DMS 273 (cell line): ENCODE results near the gene PLXNA3.

Source experiments
- DNase-seq: peaks from one replicate; lab custom pipeline; 2025; ENCODE audit not compliant: unreplicated experiment; lab: John Stamatoyannopoulos, UW

PLXNA3 gene

DNA sequence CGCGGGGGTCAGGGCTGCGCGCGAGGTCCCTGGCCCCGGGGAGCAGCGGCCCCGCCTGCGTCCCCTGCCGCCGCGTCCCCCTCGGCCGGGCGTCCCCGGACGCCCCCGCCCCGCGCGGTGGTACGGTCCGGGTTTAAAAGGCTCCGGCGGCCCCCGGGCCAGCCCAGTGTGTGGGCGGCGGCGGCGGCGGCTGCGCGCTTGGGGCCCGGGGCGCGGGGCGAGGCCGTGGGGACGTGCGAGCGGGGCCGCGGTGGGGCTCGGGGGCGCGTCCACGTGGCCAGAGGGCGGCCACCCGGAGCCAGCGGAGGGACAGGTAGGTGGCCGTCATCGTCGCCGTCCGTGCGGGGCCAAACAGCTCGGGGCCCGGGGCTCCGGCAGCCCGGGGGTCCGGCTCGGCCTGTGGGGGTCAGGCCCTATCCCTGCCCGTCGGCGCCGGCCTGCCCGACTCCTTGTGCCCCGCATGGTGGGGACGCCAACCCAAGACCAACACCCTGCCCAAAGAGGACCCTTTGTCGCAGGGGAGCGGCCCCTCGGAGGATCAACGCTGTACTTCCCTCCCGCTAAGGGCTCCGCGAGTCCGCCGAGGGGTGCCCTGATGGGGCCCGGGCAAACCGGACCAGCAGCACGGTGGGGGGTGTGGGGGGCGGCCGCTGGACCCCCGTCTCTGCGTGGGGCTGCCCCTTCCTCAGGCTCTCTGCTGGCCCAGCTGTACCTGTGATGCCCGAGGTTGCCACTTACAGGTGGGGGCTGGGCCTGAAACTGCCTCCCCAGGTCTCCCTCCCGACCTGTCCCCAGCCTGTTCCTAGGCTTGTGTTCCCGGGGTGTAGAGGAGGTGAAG lies at the start of gene PLXNA3:
PLXNA3 (plus strand) TSS at position 166 of the 838 bp plus-strand sequence. CDS start 1,903 bp downstream, outside the sequence.
- peak; percentile 70 for DNase-seq

DNA sequence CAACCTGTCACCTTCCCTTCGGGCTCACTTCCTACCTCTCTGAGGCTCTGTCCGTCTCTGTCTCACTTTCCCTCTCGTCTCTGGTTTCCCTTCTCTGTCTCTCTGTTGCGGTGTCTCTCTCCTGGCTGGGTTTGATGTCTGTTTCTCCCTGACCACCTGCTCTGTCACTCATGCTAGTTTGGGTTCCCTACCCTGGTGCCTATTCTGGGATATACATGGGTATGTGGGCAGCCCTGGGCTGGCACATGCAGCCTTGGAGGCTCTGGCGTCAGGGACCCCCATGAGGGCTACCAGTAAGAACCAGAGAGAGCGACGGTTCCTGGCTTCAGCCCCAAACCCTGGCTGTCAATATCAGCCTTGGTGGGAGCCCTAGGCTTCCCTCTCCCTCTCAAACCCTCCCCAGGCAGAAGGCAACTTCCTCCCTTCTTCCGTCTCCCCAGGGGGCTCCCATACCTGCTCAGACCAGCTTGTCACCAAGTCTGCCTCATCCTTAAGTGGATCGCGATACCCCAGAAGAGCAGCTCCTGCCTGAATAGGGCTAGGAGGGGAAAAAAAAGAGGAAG lies 49.3 kb upstream of the PLXNA3 start:
- DNase-seq: no peak

DNA sequence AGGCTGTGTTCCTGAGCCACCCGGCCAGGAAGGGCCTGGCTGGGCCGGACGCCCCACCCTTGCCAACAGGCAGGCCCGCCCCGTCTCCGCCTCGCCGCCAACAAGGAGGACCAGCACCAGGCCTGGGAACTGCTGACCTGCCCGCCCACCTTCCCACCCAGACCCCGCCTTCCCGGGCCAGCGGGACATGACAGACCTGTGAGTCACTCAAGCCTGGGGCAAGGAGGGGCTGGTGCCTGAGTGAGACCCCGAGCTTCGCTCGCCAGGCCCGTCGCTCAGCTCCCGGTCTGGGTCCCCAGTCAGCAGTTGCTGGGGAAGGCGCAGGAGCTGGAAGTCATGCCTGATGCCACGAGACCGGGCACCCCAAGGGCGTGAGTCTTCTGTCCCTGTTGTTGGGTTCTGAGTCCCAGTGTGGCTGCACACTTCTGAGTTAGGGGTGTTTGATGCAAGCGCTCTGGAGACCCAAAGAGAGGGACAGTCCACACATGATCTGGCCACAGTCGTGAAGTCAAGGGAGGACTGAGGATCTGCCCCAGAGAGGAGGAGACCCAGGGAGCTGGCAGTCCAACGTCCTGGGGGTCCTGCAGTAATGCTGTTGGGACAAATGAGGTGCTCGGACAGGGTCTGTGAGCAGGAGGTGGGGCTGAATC lies 48.7 kb upstream of the PLXNA3 start, which contains the start of gene DNASE1L1:
DNASE1L1 (minus strand) TSS at position 33 of the 650 bp plus-strand sequence. CDS start 3,686 bp downstream, outside the sequence.
- no peak for DNase-seq

DNA sequence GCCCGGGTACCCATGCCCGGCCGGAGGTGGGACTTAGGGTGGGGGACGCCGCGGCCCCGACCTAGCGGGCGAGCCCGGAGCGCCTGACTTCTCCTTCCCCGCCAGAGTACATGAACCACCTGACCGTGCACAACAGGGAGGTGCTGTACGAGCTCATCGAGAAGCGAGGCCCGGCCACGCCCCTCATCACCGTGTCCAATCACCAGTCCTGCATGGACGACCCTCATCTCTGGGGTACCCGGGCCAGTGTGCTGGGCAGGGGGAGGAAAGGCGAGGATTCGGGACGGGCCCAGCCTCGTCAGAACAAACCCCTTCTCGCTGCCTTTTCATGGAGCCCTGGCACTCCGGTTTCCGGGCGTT lies 46.1 kb upstream of the PLXNA3 start:
- DNase-seq: peak; percentile 74

DNA sequence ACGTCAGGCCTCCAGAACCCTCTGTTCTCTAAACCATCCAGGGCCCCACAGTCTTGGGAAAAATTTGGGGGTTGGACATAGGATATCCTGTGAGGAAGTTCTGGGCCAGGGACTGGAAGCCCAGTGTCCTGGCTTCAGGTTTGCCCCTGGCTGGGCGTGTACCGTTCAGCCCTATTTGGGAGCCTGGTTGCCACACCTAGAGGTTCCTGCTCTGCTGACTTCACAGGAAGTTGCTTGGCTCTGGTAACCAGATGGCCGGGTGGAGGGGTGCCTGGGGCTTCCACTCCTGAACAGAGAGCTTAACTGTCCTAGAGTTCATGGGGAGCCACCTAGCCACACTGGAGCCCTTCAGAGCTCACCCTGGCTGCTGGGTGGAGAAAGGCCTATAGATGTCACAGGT lies 45.6 kb upstream of the PLXNA3 start:
- DNase-seq: no peak

DNA sequence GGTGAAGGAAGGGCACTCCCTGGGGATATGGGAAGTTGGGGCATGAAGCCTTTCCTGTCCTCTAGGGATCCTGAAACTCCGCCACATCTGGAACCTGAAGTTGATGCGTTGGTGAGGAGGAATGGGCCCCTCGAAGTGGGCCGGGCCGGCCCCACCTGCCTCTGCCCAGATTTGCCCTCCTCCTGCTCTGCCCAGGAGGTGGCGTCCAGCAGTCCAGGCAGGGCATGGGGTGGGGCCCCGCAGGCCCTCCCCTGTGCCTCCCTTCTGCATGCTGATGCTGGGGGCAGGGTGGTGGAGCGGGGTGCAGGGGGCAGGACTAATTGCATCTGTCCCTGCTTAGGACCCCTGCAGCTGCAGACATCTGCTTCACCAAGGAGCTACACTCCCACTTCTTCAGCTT lies 44.9 kb upstream of the PLXNA3 start:
- no peak for DNase-seq

DNA sequence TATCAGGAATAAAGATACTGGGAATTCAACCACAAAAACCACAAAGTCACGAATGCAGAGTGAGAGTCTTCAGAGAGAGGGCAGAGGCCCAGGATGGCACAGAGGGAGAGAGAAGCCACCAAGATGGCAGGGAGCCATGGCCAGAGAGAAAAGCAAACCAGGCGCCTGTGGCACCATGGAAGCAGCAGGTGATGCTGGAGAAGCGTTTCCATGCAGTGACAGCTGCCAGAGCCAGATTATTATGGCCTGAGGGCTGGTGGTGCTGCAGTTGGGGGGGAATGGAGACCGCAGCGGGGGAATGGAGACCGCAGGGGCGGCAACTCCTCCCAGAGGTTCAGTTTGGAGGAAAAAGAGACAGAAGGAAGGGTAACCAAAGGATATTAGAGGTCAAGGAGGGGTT lies 40.9 kb upstream of the PLXNA3 start:
- no peak for DNase-seq

DNA sequence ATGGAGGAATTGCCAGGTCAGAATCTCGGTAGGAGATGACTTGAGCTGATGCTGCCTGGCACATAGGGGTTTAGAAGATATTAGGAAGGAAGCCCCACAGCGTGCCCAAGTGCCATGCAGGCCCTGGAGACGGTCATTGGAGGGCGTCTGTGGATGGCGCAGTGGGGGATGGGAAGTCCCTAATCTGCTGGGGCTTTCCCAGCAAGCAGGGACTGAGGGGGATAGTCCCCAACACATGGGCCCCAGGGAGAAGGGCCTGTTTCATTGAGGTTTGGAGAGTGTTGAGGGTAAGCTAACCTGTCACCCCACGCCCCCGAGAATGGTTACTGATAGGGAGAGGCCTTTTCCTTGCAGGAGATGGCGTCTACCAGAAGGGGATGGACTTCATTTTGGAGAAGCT lies 38.9 kb upstream of the PLXNA3 start:
- DNase-seq: no peak

DNA sequence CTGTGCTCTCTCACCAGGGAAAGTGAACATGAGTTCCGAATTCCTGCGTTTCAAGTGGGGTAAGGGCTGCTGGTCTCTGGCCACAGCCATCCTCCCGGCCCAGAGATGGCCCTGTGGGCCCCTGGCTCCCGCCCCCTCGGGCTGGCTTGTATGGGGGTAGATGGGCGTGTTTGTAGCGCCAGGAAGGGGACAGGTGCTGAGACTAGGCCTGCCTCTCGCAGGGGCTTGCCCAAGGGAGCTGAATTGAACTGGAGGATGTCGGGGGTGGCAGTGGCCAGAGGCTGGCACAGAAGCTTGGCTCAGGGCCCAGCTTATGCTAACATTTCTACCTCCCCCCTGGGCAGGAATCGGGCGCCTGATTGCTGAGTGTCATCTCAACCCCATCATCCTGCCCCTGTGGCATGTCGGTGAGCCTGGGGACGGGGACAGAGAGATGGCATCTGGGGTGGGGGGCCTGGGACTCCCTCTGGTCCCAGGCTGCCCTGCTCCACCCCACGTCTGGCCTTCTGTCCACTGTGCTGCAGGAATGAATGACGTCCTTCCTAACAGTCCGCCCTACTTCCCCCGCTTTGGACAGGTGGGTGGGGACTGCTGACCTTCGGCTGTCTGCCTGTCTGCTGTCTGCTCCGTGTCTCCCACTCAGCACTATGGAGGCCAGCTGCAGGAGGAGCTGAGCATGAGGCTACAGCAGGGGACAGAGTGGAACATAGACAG lies 38.2 kb upstream of the PLXNA3 start:
- no peak for DNase-seq

DNA sequence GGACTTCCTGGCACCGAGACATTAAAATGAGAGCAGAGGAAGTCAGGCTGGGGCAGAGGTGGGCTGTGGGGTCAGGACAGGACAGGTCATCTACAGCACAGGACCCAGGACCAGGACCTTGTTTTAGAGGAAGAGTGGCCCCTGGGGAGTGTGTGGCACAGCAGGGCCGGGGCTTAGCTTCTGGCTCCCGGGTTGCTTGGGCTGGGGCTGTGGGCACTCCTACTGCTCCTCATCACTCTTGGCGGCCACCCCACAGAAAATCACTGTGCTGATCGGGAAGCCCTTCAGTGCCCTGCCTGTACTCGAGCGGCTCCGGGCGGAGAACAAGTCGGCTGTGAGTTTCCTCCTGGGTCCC lies 37.7 kb upstream of the PLXNA3 start:
- no peak for DNase-seq

DNA sequence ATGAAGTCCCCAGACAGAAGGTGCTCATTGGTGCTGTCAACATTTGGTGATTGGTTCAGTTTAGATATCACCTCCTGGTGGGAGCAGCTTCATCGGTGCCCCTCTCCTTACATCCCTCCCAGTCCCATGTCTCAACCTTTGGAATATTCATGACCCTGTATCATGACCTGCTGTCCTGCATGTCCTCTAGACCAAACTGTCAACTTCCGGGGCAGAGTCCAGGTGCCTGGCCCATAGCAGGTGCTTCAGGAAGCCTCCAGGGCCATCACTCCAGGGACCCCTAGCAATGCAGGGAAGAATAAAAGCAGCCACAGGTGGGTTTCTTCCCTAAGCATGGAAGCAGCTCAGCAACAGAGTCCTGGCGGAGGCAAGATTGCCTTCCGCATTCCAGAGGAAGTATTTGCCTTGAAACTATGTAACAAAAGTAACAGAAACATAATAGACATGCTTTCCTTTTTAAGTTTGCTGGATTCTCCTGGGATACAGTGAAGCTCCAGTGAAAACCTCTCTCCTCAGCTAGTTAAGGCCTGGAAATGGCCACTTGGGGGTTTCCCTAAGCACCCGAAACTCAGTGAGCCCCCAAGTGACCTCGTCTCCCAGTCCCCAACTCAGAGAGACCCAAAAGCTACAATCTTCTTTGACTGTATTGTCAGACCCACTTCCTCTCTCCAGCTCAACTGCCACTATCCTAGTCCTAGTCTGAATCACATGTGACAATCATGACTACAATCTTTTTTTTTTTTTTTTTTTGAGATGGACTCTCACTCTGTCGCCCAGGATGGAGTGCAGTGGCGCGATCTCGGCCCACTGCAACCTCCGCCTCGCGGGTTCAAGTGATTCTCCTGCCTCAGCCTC lies 30.9 kb upstream of the PLXNA3 start:
- no peak for DNase-seq

DNA sequence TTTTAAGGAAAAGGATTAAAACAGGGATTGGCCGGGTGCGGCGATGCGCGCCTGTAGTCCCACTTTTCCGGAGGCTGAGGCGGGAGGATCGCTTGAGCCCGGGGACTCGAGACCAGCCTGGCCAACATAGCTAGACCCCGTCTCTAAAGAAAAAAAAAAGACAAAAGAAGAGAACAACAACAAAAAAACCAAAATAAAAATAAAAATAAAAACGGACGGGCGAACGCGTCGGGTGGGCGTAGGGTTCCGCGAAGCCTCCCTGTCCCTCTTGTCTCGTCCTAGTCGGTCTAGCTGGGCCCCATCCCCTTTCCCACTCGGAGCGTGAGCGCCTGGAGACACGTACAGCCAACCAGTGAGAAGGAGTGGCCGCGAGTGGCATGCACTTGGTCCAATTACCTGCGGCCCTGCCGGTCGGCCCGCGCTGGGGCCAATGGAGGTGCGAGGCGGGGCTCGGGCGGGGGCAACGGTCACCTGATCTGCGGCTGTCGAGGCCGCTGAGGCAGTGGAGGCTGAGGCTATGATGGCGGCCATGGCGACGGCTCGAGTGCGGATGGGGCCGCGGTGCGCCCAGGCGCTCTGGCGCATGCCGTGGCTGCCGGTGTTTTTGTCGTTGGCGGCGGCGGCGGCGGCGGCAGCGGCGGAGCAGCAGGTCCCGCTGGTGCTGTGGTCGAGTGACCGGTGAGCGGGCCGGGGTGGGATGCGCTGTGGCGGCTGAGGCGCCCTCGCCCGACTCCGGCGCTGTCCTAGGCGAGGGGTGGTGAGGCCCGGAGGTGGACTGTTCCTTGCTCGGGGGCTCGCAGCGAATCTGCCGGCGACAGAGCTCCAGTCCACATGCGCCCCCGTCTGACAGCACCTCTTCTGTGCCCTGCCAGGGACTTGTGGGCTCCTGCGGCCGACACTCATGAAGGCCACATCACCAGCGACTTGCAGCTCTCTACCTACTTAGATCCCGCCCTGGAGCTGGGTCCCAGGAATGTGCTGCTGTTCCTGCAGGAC lies 29.6 kb upstream of the PLXNA3 start, which contains the start of gene ATP6AP1:
ATP6AP1 (plus strand) TSS at position 502 of the 996 bp plus-strand sequence; CDS start at position 518, 16 bp downstream.
- DNase-seq: peak; percentile 97

DNA sequence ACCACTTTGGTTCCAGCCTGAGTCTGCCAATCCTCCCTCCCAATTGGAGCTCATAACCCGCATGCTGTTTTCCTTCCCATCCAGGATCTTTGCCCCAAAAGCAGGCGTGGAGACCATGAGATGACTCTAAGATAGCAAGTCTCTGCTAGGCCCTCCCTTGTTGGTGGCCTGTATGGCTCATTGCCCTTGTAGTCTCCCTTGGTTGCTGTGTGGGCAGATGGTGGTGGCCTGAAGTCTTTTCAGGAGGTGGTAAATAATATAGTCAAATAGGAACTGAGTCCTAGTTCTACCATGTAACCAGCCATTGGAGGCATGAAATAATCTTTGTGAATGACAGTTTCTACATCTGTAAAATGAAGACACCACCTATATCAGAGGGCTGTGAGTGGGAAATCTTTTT lies 28.4 kb upstream of the PLXNA3 start:
- no peak for DNase-seq

DNA sequence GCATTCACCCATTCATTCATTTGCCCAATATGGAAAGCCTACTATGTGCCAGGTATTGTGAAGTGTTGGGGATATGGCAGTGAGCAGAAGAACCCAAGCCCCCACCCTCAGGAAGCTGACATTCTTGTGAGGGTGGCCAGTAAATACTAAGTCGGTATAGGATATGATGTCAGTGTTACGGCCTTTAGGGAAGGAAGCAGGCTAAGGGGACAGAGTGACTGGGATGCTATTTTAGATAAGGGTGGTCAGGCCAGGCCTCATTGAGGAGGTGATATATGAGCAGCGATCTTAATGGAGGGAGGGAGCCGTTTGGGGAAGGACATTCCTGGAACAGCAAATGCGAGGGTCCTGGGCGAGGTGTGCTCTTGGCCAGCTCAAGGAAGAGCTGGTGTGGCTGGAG lies 27.6 kb upstream of the PLXNA3 start:
- DNase-seq: no peak

DNA sequence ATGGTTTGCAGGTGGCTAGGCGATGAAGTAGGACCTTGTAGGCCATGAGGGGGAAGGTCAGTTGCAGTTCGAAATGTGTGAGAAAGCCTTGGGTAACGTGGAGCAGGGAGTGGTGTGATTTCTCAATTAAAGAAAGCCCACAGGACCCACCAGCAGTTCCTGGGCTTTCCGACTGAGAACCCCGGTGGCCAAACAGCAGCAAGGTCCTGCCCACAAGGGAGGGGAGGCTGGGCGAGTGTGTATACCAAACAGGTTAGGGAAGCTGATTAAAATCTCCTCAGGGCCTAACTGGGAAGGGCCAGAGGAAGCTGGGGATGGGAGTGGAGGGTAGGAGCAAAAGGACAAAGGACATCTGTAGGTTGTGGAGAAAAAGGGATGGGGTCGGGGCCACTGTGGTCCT lies 27.2 kb upstream of the PLXNA3 start:
- no peak for DNase-seq

DNA sequence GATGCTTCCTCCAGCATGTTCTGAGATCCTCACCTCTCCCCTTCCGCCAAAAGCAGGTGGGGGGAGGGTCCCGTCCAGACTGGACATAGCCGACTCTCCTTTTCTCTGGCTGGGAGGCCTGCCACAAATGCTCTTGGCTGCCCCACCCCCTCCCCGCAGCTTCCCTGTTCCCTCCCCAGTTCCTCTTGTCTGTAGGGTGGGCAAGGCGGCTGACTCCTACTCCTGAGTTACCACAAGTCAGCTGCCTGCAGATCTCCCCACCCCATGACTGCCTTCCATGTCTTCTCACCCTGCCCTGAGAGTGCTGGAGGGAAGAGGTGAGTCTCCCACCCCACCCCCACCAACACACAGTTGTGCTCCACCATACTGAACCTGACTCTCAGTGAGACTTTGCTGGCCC lies 26.7 kb upstream of the PLXNA3 start:
- DNase-seq: no peak

DNA sequence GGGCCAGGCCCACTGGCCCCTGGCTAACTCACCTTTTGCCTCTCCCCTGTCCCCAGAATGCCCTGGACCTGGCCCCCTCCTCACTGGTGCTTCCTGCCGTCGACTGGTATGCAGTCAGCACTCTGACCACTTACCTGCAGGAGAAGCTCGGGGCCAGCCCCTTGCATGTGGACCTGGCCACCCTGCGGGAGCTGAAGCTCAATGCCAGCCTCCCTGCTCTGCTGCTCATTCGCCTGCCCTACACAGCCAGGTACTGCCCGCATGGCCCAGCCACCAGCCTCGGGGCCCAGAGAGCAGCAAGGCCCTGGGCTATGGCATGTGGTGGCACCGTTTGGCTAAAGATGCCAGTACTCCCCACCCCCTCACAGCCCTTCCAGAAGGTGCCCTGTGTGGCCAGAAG lies 25.9 kb upstream of the PLXNA3 start:
- no peak for DNase-seq

DNA sequence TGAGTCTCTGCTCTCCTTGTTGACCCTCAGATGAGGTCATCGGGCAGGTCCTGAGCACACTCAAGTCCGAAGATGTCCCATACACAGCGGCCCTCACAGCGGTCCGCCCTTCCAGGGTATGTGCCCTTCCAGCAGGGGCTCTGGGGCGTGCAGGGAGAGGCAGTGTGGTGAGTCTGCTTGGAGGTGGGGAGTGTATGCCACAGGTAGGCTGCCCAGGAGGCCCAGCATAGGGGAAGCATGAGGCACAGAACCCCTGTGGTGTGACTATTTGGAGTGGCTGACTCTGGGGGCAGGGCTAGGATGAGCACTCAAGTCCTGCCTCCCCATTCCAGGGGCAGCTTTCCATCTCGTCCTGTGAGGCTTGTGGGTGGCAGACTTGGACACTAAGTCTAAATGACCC lies 24.5 kb upstream of the PLXNA3 start:
- no peak for DNase-seq

DNA sequence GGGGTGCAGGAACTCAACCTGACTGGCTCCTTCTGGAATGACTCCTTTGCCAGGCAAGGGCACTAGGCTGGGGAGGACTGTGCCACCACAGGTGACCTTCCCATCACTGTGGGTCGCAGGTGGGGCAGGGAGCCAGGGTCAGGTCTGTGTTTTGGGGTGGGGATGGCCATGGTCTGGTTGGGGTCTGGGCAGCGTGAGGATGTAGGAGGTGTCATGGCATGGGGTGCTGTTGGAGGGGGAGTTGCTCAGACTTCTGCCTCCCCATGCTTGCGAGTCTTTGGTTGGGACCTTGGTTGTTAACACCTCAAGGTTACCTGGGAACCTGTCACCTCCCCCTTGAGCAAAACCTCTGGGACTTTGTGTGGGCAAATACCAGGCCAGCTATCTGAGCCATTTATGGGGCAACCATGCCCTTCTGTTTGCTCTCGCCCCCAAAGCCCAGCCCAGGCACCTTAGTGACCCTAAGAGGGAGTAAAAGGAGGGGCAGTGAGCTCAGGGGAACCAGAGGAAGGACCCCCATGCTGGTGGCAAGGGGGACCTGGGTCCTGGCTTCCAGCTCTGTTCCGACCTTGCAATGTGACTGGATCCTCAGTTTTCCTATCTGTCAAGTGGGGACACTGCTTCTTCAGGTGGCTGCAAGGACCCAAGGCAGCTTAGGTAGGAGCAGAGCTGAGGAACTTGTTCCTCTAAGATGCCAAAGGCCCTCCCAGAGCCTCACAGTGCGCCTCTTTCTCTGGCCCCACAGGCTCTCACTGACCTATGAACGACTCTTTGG lies 23.5 kb upstream of the PLXNA3 start:
- DNase-seq: no peak
